Measurements from ENCODE around the gene SERTAD2.

Gene SERTAD2

GRCh38 chr2:64627860-64628841 is 25.6 kb downstream of the SERTAD2 start:
- no peak for DNase-seq

DNA sequence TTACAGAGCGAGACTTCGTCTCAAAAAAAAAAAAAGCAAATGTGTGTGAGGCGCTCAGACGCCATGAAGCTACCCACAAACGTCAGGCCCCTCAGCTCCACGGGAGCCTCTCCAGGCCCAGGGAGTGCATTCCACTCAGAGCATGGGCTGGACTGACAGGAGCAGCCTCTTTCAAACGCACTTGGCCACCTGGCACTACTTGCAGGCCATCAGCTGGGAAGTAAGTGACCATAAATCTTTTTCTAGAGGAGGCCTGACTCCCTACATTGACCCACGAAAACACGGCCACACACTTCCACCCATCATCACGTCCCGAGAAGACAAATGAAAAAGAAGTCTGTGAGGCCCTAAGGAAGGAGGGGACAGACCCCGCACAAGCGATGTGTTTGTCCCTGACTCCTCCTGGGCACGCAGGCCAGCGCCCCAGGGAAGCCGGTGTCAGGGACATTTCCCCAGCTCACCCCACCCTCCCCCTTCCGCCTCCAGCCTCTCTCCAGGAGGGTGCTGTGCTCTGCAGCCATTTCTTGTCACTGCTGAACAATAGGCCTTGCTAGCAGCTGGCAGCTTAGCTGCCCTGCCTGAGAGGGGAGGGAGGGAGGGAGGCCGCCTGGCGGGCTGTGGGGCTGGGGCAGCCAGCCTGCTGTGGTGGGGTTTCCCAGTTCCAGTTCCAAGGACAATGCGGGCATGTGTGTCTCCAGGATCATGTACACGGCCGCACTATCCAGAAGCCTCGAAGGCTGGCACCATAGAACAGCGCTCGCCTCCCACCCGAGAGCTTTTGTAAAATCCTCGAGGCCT is 26.6 kb downstream of the SERTAD2 start:
- DNase-seq, result no peak

DNA sequence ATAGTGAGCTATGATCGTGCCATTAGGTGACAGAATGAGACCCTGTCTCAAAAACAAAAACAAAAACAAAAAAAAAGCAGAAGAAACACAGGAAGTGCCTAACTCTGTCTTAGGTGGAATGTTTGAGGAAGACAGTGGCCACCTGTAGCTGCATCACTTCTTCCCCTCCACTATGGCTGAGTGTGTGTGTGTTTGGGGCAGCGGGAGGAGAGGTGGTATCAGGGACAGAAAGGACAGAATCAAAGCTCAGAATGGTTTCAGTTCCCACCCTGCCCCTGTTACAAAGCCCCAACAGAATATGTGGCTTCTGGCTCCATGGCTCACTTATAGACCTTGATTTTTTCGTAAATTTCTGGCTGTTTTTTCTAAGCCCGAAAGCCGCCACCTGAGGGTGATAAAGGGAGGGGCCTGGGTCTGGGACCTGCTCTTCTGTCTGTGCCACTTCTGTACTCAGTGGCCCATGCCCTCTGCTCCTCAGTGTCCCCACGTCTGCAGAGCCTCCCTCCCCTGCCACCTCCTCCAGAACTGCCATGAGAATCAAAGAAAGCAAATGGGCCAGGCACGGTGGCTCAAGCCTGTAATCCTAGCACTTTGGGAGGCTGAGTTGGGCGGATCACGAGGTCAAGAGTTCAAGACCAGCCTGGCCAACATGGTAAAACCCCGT is 27.4 kb downstream of the SERTAD2 start:
- no peak for DNase-seq

GRCh38 chr2:64625299-64626145 is 28.2 kb downstream of the SERTAD2 start:
- no peak for DNase-seq

- DNase-seq, result no peak
Measured at GRCh38 chr2:64624862-64625261, 28.9 kb downstream of the SERTAD2 start.

- no peak for DNase-seq
Measured at GRCh38 chr2:64624108-64624610, 29.6 kb downstream of the SERTAD2 start.

GRCh38 chr2:64623242-64623850 is 30.4 kb downstream of the SERTAD2 start:
- no peak for DNase-seq

- no peak for DNase-seq
Measured at GRCh38 chr2:64622443-64623241, 31.1 kb downstream of the SERTAD2 start.

DNA sequence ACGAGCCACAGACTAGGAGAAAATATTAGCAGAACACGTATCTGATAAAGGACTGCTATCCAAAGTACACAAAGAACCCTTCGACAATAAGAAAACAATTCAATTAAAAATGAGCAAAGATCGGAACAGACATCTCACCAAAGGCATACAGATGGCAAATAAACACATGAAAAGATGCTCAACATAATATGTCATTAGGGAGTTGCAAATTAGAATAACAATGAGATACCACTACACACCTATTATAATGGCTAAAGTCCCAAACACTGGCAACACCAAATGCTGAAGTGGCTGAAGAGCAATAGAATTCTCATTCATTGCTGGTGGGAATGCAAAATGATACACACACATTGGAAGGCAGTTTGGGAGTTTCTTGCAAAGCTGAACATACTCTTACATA is 33.1 kb downstream of the SERTAD2 start:
- DNase-seq, result no peak

DNA sequence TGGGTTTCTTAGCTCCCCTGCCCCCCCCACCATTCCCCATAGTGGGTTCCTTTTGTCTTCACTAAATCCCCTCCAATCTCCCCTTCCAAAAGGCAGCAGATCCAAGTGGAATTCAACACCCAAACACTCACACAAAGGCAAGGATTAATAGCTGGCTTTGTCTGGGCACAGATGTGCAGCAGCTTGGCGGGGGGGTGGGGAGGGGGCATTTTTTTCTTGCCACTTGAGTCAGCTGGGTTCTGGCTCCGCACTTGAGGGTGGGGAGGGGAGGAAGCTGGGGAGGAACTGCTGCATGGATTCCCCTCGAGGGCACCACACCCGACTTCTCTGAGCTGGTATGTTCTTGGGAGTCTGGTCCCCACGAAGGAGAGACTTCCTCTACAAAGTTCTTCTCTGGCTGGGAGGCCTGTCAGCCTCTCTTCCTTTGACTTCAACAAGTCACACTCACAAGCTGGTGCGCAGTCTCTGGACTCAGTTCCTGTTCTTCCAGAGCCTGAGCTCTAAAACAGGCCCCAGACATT is 36.0 kb downstream of the SERTAD2 start:
- DNase-seq, result no peak

DNA sequence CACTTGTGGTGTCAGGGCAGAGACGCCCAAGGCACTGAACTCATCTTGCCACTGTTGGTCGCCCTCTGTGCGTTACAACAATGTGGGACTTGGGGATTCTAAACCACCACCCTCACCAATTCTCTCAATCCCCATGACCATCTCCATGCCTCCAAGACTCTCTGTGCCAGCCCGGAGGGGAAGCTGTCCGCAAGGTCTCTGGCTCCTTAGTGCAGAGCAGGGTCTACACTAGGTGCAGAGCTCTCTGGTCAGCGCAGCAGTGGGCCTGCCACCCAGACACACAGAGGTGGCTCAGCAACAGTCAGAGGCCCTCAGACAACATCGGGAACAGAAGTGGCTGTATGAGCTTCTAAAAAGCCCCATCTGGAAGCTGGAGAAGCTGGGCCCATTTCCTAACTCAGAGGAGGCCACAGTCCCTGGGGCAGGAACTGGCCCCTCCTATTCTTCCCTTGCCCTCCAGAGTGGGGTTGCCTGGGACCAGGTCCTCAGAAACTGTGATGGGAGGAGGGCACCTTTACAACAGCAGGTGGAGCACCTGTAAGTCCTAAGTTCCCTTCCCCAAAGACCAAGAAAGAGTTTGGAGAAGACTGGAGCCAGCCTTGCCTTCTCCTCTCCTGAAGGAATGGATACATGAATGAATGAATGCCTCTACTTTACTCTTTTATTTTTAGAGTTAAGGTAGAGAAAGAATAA is 37.7 kb downstream of the SERTAD2 start:
- no peak for DNase-seq

DNA sequence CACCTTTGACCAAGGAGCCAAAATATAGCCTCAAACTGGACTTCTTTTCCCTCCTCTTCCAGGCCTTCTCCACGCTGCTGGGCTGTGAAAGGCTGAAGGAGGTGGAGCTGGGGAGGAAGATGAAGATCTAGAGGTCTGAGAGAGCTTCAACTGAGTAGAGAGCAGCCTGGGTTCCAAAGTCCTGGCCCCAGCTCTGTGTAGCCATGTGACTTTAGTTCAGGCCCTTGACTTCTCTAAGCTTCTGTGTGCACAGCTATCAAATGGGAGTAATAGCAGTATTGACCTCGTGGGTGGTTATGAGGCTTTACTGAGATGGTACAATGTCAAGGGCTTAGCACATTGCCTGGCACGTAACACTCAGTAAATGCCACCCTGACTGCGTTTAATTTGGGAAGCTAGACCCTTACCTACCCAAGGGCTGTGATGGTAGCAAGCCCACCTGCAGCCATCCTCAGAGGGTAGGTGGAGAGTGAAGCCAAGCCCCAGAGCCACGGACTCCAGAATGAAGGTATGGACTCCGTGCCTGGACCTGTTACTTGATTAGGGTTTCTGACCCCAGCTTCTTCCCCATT is 38.4 kb downstream of the SERTAD2 start:
- no peak for DNase-seq

DNA sequence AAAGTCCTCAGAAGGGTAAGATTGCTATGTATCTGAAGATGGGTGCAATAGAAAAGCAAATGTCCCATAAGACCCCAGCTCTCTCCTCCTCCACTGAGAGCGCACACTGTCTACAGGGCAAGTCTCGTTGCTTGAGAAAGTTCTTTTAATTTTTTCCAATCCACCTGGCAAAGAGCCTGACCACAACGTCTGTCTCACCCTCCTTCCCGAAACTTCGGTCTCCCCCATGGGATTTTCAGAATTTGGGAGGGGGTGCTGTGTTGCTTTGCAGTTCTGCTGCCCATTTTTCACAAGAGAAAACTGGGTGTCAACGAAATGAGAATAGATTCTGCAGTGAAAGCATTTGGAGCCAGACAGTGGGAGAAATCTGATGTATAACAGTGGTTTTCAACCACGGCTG is 40.4 kb downstream of the SERTAD2 start:
- DNase-seq, result no peak

DNA sequence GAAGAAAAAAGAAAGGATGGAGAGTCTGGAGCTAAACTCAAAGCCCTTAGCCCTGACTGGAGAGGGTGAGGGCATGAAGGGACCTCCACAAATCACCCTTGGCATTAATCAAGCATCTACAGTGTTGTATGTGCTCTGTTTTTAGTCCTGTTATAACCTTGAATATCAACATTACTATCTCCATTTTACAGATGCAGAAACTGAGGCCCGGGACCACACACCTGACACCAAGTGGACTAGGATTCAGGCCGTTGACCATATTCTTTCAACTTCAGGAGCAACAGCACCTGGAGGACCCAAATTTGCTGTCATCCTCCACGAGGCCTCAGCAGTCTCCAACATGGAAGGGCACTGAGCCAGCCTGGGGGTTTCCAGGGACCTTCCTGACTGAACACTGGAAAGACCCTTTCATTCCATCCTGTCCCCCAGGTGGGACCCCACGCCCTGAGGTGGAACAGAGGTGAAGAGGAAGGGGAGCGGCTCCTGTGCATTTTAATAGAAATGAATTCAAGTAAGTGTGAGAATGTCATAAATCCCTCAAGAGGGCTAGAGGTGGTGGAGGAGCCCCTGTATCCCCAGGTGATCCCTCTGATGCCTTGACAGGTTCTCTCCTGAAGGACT is 41.0 kb downstream of the SERTAD2 start:
- DNase-seq, result no peak

- no peak for DNase-seq
Measured at GRCh38 chr2:64610316-64610855, 43.3 kb downstream of the SERTAD2 start.

DNA sequence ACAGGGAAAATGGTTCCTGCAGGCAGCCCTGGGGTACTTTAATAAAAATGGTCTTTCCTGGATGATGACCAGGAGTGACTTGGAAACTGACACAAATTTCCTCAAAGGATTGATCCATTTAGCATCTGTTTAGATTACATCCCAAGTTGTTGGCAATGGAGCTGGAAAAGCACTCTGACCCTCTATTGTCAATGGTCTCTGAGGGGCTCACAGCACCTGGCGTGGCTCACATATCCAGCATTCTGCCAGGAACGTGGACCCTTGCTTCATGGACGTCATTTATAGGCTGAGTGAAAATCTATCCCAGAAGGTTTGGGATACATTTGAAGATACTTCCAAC is 43.8 kb downstream of the SERTAD2 start:
- DNase-seq, result no peak

DNA sequence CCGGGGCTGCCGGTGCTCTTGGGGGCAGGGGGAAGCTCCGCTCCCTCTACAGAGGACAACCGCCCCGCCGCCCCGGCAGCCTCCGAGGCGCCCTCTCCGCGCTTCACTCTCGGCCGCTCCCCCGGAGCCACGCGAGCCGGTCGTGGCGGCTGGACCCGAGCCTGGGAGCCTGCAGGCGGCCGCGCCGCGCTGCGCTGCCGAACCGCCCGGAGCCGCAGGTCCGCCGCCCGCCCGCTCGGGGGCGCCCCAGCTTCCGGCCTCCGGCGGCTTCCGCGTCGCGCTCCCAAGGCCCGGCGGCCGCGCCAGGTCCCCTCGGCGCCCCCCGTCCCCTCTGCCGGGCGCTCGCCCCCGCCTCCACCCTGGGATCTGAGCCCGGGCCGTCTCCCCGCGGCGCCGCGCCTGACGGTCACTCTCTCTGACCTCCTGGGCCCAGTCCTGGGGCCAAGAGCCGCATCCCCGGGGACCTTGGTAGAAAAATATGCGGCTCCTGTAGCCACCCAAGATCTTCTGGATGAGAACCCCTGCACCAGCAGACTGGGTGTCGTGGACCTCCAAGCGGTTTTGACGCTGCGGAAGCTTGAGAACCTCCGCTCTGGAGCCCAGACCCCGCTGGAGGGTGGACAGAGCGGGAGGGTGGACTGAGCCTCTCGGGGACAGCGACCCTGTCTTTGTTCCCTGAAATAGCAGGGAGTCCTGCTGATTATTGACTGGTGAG is 44.3 kb downstream of the SERTAD2 start:
- peak; percentile 51 for DNase-seq

GRCh38 chr2:64608867-64609226 is 44.9 kb downstream of the SERTAD2 start:
- no peak for DNase-seq

Data from NCI-H2029 (cell line).